Upper lobe of left lung (tissue), 6 donors: ENCODE data around the gene ATXN2L. TPM values are rescaled to one million over a fixed set of nuclear protein-coding genes. Genes with fewer than 3 reads are reported as not detected.
A peak's percentile ranks its signal among the peaks of the same experiment; 100 is the strongest.

ENCODE experiments used
- ATAC-seq, 2 donors: fragments of 200-7000 bp; cut with Tn5 transposase; one replicate each; pipeline ENCODE4 v1.9.1; 2022; ENCODE audit warnings: mild to moderate bottlenecking in 2 of 2, moderate library complexity in 2 of 2; ENCODE audit not compliant: low FRiP score in 2 of 2
- DNase-seq, 2 donors: peaks; one replicate each; pipeline ENCODE4 v3.0.0-alpha.2; 2019 to 2020
- H3K27ac ChIP-seq, 4 donors: fragments of 200-600 bp; sonication (generic); one replicate each; pipeline ENCODE4 v1.5.1; 2016 to 2019
- H3K27me3 ChIP-seq, 4 donors: fragments of 200-600 bp; sonication (generic); one replicate each; pipeline ENCODE4 v1.5.1; 2017 to 2019
- H3K36me3 ChIP-seq, 4 donors: fragments of 200-600 bp; sonication (generic); one replicate each; pipeline ENCODE4 v1.5.1; 2016 to 2019
- H3K4me1 ChIP-seq, 4 donors: fragments of 200-600 bp; sonication (generic); one replicate each; pipeline ENCODE4 v1.5.1; 2018 to 2019
- H3K4me3 ChIP-seq, 4 donors: fragments of 200-600 bp; sonication (generic); one replicate each; pipeline ENCODE4 v1.5.1; 2017 to 2019; ENCODE audit warnings: mild to moderate bottlenecking in 2 of 4, moderate library complexity in 1 of 4
- H3K9me3 ChIP-seq, 4 donors: fragments of 200-600 bp; sonication (generic); one replicate each; pipeline ENCODE4 v1.5.1; 2018 to 2019
- EP300 ChIP-seq, 4 donors: sonication (generic); formaldehyde crosslinking; IDR thresholded peaks; one replicate each; pipeline ENCODE4 v1.5.1; 2017; ENCODE audit warnings: antibody characterized with exemption in 4 of 4, control low read depth in 2 of 4
- POLR2A ChIP-seq, 4 donors: fragments of 450-650 bp; IDR thresholded peaks; one replicate each; pipeline ENCODE4 v1.5.1; 2016 to 2017; ENCODE audit warnings: antibody characterized with exemption in 4 of 4, mild to moderate bottlenecking in 2 of 4
- POLR2AphosphoS5 ChIP-seq, 2 donors: sonication (generic); formaldehyde crosslinking; IDR thresholded peaks; one replicate each; pipeline ENCODE4 v1.5.1; 2017; ENCODE audit warnings: antibody characterized with exemption in 2 of 2
- WGBS, 2 donors: methylation state at CpG; one replicate each; pipeline ENCODE4 v1.1.5; 2017 to 2018; 5-methylcytosine and 5-hydroxymethylcytosine counted together
- total RNA-seq, 6 donors: library from RNA; depleted of rRNA in 4 of 6; stranded (reverse); fragments of >200 nt in 4 of 6; gene quantifications; one replicate each; pipeline versions ENCODE4 v1.1.0 to v1.2.1, GENCODE V29; 2016 to 2021
- TF ChIP-seq, protein P1 (sequence below), 6 experiments: fragments of 450-650 bp in 4 of 6; fragments of 200-600 bp in 2 of 6; sonication (generic) in 2 of 6; IDR thresholded peaks; one replicate each; pipeline ENCODE4 v1.5.1; 2016 to 2019; ENCODE audit warnings: antibody characterized with exemption in 6 of 6
- donor health status: DM: no; HTN: no; CAD: no; lungs with moderate emphysema.
- donor health status: DM: no; HTN: yes; CAD: no; lungs with severe emphysema.

ATXN2L gene
- total RNA-seq, 6 donors from 2014 or later, result 90.9 to 291 (median 128) TPM

DNA sequence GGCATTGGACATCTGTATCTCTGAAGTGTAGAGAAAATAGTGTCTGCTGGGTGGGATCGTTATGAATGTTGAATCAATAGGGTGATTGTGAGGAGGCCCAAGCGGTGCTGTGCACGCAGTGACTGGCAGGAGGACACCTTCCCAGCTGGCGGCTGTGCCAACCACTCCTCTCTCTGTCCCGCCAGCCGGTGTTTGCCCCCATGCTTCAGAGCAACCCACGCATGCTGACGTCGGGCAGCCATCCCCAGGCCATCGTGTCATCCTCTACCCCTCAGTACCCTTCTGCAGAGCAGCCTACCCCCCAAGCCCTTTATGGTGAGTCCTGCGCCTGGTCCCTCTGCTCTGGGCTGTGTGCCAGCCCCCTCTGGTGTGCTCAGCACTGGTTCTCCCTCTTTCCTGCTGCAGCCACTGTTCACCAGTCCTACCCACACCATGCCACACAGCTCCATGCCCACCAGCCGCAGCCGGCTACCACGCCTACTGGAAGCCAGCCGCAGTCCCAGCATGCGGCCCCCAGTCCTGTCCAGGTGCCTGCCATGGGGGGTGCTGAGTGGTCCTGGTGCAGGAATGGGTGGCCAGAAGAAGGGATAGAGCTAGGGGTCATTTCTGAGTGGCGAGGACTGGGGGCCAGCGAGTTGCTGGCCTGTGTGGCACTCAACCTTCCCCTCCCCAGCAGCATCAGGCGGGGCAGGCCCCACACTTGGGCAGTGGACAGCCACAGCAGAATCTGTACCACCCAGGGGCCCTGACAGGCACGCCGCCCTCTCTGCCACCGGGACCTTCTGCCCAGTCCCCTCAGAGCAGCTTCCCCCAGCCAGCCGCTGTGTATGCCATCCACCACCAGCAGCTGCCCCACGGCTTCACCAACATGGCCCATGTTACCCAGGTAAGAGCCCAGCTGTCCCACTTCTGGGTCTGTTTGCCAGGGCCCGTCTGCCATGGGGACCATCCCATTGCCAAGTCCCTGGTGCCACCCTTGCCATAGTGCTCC lies 12.4 kb downstream of the ATXN2L start:
- peaks cover 62 to 88% (median 77%) of the 10 kb centered on the region in 4 donors for H3K36me3 ChIP-seq
- no peak overlapping the region for H3K4me3 ChIP-seq
- ATAC-seq (peak in 1 of 2 donors; percentile 5), DNase-seq (no peak)
- WGBS, 2 donors, result 94 to 96% methylated on average over 20 to 24 of the region's 25 CpGs
- H3K4me1 ChIP-seq, result no peaks in the 10 kb centered on the region
- H3K27me3 ChIP-seq, result no peaks in the 10 kb centered on the region
- no peak overlapping the region for H3K27ac ChIP-seq
- no peak for TF ChIP-seq EP300 (IDR thresholded peaks at IDR 0.05)
- H3K9me3 ChIP-seq, result no peaks in the 10 kb centered on the region

DNA sequence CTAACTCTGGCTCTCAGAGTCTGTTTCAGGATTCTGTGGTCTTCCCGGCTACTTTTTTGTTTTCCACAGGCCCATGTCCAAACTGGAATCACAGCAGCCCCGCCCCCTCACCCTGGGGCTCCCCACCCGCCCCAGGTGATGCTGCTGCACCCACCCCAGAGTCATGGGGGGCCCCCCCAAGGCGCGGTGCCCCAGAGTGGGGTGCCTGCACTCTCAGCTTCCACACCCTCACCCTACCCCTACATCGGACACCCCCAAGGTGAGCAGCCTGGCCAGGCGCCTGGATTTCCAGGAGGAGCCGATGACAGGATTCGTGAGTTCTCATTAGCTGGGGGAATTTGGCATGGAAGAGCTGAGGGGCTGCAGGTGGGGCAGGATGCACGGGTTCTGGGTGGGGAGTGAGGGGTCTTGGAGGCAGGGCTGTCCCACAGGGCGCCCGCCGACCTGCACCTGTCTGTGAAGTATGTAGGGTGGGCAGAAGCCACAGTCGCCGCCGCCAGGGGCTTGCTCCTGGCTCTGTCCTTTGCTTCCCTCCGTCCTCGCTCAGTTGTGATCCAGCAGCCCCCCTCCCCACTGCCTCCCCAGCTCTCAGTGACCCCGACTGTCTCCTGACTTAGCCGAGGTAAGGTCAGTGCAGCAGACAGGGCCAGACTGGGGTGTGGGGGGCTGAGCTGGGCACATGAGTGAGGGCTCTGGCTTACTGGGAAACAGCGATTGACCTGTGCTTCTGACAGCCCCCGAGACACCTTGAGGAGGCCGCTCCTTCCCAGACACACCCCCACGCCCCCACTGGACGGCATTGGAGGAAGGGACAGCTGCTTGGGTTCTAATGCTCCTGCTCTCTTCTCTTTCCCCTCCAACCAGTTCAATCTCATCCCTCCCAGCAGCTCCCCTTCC lies 13.3 kb downstream of the ATXN2L start:
- Histone ChIP-seq H3K9me3 (no peaks in the 10 kb centered on the region), H3K27ac (no peak overlapping the region), H3K27me3 (no peaks in the 10 kb centered on the region), H3K36me3 (peaks cover 53 to 84% (median 70%) of the 10 kb centered on the region in 4 donors), H3K4me3 (no peak overlapping the region), H3K4me1 (no peaks in the 10 kb centered on the region)
- ATAC-seq, result no peak
- DNase-seq, result peak in 1 of 2 donors; percentile 70
- TF ChIP-seq EP300 (IDR thresholded peaks at IDR 0.05), result no peak
- no peak for TF ChIP-seq POLR2A (IDR thresholded peaks at IDR 0.05)
- TF ChIP-seq, protein P1, sequence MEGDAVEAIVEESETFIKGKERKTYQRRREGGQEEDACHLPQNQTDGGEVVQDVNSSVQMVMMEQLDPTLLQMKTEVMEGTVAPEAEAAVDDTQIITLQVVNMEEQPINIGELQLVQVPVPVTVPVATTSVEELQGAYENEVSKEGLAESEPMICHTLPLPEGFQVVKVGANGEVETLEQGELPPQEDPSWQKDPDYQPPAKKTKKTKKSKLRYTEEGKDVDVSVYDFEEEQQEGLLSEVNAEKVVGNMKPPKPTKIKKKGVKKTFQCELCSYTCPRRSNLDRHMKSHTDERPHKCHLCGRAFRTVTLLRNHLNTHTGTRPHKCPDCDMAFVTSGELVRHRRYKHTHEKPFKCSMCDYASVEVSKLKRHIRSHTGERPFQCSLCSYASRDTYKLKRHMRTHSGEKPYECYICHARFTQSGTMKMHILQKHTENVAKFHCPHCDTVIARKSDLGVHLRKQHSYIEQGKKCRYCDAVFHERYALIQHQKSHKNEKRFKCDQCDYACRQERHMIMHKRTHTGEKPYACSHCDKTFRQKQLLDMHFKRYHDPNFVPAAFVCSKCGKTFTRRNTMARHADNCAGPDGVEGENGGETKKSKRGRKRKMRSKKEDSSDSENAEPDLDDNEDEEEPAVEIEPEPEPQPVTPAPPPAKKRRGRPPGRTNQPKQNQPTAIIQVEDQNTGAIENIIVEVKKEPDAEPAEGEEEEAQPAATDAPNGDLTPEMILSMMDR (IDR thresholded peaks at IDR 0.05), result no peak
- TF ChIP-seq POLR2AphosphoS5 (IDR thresholded peaks at IDR 0.05), result no peak
- 92 to 93% methylated on average over 13 to 21 of the region's 25 CpGs for WGBS, 2 donors

DNA sequence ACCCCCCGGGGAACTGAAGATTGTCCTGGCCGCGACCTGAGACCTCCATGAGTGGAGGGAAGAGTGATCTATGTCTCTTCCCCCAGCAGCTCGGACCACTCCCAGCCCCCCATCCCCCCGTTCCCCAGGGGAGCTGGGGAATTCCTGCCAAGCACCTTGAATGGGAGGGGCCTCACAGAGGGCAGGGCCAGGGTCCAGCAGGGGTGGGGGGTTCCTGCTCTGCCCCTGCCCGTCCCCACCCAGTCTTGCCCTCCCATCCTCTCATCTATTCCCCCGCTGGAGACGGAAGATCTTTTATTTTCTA lies 13.9 kb downstream of the ATXN2L start:
- Histone ChIP-seq H3K27me3 (no peaks in the 10 kb centered on the region), H3K9me3 (no peaks in the 10 kb centered on the region), H3K4me1 (no peaks in the 10 kb centered on the region), H3K27ac (no peak overlapping the region), H3K36me3 (peaks cover 47 to 84% (median 67%) of the 10 kb centered on the region in 4 donors), H3K4me3 (no peak overlapping the region)
- WGBS, 2 donors, result 88 to 93% methylated on average over 8 of the region's 8 CpGs
- DNase-seq, result no peak
- ATAC-seq, result no peak
- TF ChIP-seq POLR2AphosphoS5 (IDR thresholded peaks at IDR 0.05) (no peak), POLR2A (IDR thresholded peaks at IDR 0.05) (no peak), EP300 (IDR thresholded peaks at IDR 0.05) (no peak)
- TF ChIP-seq, protein P1 (IDR thresholded peaks at IDR 0.05), result no peak

DNA sequence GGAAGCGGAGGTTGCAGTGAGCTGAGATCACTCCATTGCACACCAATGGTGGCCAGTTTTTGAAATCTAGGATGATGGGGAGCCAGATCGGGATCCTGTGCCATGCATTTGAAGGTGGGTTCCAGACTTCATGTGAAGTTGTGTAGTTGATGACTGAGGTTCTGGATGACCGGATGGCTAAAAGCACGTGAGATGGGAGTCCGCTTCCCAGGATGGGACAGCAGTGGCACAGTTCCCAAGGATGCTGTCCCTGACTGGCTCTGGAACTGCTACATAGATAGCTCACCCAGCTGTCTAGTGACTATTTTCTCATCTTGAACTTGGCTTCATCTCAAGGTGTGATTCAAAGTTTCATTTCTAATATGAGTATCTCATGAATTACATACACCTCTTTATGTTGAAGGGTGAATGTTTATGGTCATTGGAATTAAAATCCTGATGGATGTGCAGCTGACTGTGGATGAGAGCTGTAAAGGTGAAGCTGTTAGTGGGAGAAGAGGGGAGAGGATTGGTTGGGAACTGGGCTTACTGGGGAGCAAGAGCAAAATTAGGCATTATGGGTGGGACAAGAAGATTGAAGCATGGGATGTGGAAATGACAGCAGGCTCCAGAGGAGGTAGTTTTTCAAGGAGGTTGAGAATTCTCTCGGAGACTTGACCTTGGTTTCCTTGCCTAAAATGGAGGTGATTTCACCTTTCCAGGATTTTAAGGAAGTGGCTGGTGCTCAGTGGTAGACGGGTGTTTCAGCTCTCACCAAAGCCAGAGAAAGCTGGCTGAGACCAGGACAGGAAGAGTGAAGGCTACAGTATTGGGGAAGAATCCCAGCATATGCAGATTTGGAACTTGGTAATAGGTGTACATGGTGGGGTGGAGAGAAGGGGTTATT lies 15.1 kb downstream of the ATXN2L start:
- 92 to 93% methylated on average over 7 of the region's 7 CpGs for WGBS, 2 donors
- Histone ChIP-seq H3K4me3 (no peak overlapping the region), H3K36me3 (peaks cover 36 to 84% (median 67%) of the 10 kb centered on the region in 4 donors), H3K27me3 (no peaks in the 10 kb centered on the region), H3K27ac (no peak overlapping the region), H3K9me3 (no peaks in the 10 kb centered on the region), H3K4me1 (no peaks in the 10 kb centered on the region)
- TF ChIP-seq POLR2A (IDR thresholded peaks at IDR 0.05) (no peak), EP300 (IDR thresholded peaks at IDR 0.05) (no peak), POLR2AphosphoS5 (IDR thresholded peaks at IDR 0.05) (no peak)
- TF ChIP-seq, protein P1 (IDR thresholded peaks at IDR 0.05), result no peak
- DNase-seq, result no peak
- ATAC-seq, result no peak
